Activated CD8-positive, alpha-beta T cell treated with anti-CD3 and anti-CD28 coated beads, Interleukin-2, amount 10 ng/mL, durations not matched to agents 7 days and 5 days (primary cell): Measurements from ENCODE around the gene IFI44. TPM values are rescaled to one million over a fixed set of nuclear protein-coding genes. Genes with fewer than 3 reads are reported as not detected.

Experiments
- ATAC-seq: fragments of 150-1000 bp; cut with Tn5 transposase; one replicate; pipeline ENCODE4 v1.10.0; 2021; ENCODE audit warnings: moderate library complexity
- CTCF ChIA-PET: fragments of 350-600 bp; sonication (Branson Sonifier 250); formaldehyde crosslinking; loops from one replicate; lab custom pipeline; 2021; ENCODE audit warnings: antibody characterized with exemption; lab: Charles Lee
- POLR2A ChIA-PET: fragments of 350-600 bp; sonication (Branson Sonifier 250); formaldehyde crosslinking; loops from one replicate; lab custom pipeline; 2021; ENCODE audit warnings: antibody characterized with exemption; lab: Charles Lee
- DNase-seq: peaks from one replicate; pipeline ENCODE4 v3.0.0-alpha.2; 2020
- H3K27ac Mint-ChIP-seq: one replicate; pipeline ENCODE4 v1.8.0; 2021; ENCODE audit warnings: mild to moderate bottlenecking, mixed read lengths
- H3K27me3 Mint-ChIP-seq: one replicate; pipeline ENCODE4 v1.8.0; 2021; ENCODE audit warnings: low read depth, mixed read lengths
- H3K36me3 Mint-ChIP-seq: one replicate; pipeline ENCODE4 v1.8.0; 2021; ENCODE audit warnings: low read depth, mixed read lengths
- H3K4me1 Mint-ChIP-seq: one replicate; pipeline ENCODE4 v1.8.0; 2021; ENCODE audit warnings: low read depth, mixed read lengths
- H3K4me3 Mint-ChIP-seq: one replicate; pipeline ENCODE4 v1.8.0; 2021; ENCODE audit warnings: mild to moderate bottlenecking, mixed read lengths
- H3K9me3 Mint-ChIP-seq: one replicate; pipeline ENCODE4 v1.8.0; 2022; ENCODE audit warnings: mixed read lengths; ENCODE audit not compliant: insufficient read depth
- total RNA-seq, 2 experiments: library from RNA; stranded (reverse); gene quantifications; one replicate each; pipeline ENCODE4 v1.2.3, GENCODE V29; 2021

The IFI44 gene
- total RNA-seq, 2 experiments from 2014 or later = 158 to 165 TPM

- H3K9me3 Mint-ChIP-seq = no peaks in the 10 kb centered on the region
- no peak for ATAC-seq
- H3K4me3 Mint-ChIP-seq = no peak overlapping the region
- no peak overlapping the region for H3K27ac Mint-ChIP-seq
- POLR2A ChIA-PET = no interaction called here
- peaks cover 38% of the 10 kb centered on the region for H3K27me3 Mint-ChIP-seq
- no peaks in the 10 kb centered on the region for H3K4me1 Mint-ChIP-seq
- CTCF ChIA-PET = no interaction called here
- no peaks in the 10 kb centered on the region for H3K36me3 Mint-ChIP-seq
- DNase-seq = no peak
Measured at GRCh38 chr1:78691995-78692747, 42.5 kb downstream of the IFI44 start.

- Mint-ChIP-seq H3K36me3 (no peaks in the 10 kb centered on the region), H3K27ac (no peak overlapping the region), H3K4me1 (no peaks in the 10 kb centered on the region), H3K4me3 (no peak overlapping the region), H3K9me3 (peaks cover 7% of the 10 kb centered on the region), H3K27me3 (peaks cover 15% of the 10 kb centered on the region)
- ChIA-PET POLR2A (no interaction called here), CTCF (interaction anchor here (1.2 kb wide), 1 partner anchor 24 kb away, joined by 3 read pairs; no protein-coding TSS in a partner anchor)
- DNase-seq = no peak
- ATAC-seq = no peak
Measured at GRCh38 chr1:78699813-78700212, 50.2 kb downstream of the IFI44 start.

- H3K36me3 Mint-ChIP-seq = no peaks in the 10 kb centered on the region
- no peak overlapping the region for H3K27ac Mint-ChIP-seq
- POLR2A ChIA-PET = no interaction called here
- H3K27me3 Mint-ChIP-seq = no peaks in the 10 kb centered on the region
- peaks cover 7% of the 10 kb centered on the region for H3K9me3 Mint-ChIP-seq
- H3K4me1 Mint-ChIP-seq = no peaks in the 10 kb centered on the region
- no peak overlapping the region for H3K4me3 Mint-ChIP-seq
- ATAC-seq = no peak
- no peak for DNase-seq
- CTCF ChIA-PET = no interaction called here
Measured at GRCh38 chr1:78702426-78702825, 52.8 kb downstream of the IFI44 start.

GRCh38 chr1:78703806-78704205, 54.2 kb downstream of the IFI44 start:
- H3K4me1 Mint-ChIP-seq = no peaks in the 10 kb centered on the region
- H3K9me3 Mint-ChIP-seq = peaks cover 7% of the 10 kb centered on the region
- POLR2A ChIA-PET = no interaction called here
- H3K27me3 Mint-ChIP-seq = no peaks in the 10 kb centered on the region
- H3K27ac Mint-ChIP-seq = no peak overlapping the region
- no peak for DNase-seq
- ATAC-seq = no peak
- no peak overlapping the region for H3K4me3 Mint-ChIP-seq
- H3K36me3 Mint-ChIP-seq = no peaks in the 10 kb centered on the region
- CTCF ChIA-PET = no interaction called here

GRCh38 chr1:78712467-78713051, 62.9 kb downstream of the IFI44 start:
- Mint-ChIP-seq H3K27me3 (peaks cover 20% of the 10 kb centered on the region), H3K4me1 (no peaks in the 10 kb centered on the region), H3K9me3 (no peaks in the 10 kb centered on the region), H3K4me3 (no peak overlapping the region), H3K36me3 (no peaks in the 10 kb centered on the region), H3K27ac (no peak overlapping the region)
- no peak for DNase-seq
- ChIA-PET POLR2A (no interaction called here), CTCF (no interaction called here)
- ATAC-seq = no peak

GRCh38 chr1:78713297-78713696, 63.7 kb downstream of the IFI44 start:
- Mint-ChIP-seq H3K36me3 (no peaks in the 10 kb centered on the region), H3K4me3 (no peak overlapping the region), H3K9me3 (no peaks in the 10 kb centered on the region), H3K27me3 (peaks cover 23% of the 10 kb centered on the region), H3K4me1 (no peaks in the 10 kb centered on the region), H3K27ac (no peak overlapping the region)
- no peak for DNase-seq
- no peak for ATAC-seq
- ChIA-PET CTCF (no interaction called here), POLR2A (no interaction called here)

Other genes with a start within 250 kb of the IFI44 start
- not detected for gene PTGFR, start 158.9 kb upstream of the IFI44 start, total RNA-seq
- 100 to 1,000 TPM; 181 to 191 TPM for gene IFI44L, start 29.4 kb upstream of the IFI44 start, total RNA-seq